ENCODE measurements around the gene FOXK1.
A peak's percentile ranks its signal among the peaks of the same experiment; 100 is the strongest.
"Not testable (repeated sequence)": the region's sequence is repeated elsewhere in the genome, so short reads cannot be mapped to it uniquely, and the experiment has no call there.

Gene FOXK1

GRCh38 chr7:4802577-4802976 is 120.5 kb downstream of the FOXK1 start:
- DNase-seq: not testable (repeated sequence)

- DNase-seq: no peak
Observed at GRCh38 chr7:4803397-4804241, 121.5 kb downstream of the FOXK1 start.

- DNase-seq: no peak
Observed at GRCh38 chr7:4805110-4805983, 123.3 kb downstream of the FOXK1 start.

GRCh38 chr7:4805984-4806300 is 123.8 kb downstream of the FOXK1 start:
- no peak for DNase-seq

- no peak for DNase-seq
Observed at GRCh38 chr7:4806983-4807597, 125.0 kb downstream of the FOXK1 start.

GRCh38 chr7:4807598-4808016 is 125.5 kb downstream of the FOXK1 start:
- DNase-seq: no peak

GRCh38 chr7:4808026-4808425 is 125.9 kb downstream of the FOXK1 start:
- no peak for DNase-seq

GRCh38 chr7:4808565-4808964 is 126.5 kb downstream of the FOXK1 start:
- no peak for DNase-seq

GRCh38 chr7:4809091-4809591 is 127.0 kb downstream of the FOXK1 start:
- DNase-seq: peak; percentile 54

GRCh38 chr7:4809666-4810065 is 127.6 kb downstream of the FOXK1 start:
- DNase-seq: peak in 2 of 3 donors; percentile 19 to 31

- DNase-seq: no peak
Observed at GRCh38 chr7:4814433-4814832, 132.3 kb downstream of the FOXK1 start.

GRCh38 chr7:4815121-4815520 is 133.0 kb downstream of the FOXK1 start:
- no peak for DNase-seq

GRCh38 chr7:4815609-4816418 is 133.7 kb downstream of the FOXK1 start:
- DNase-seq: no peak

- DNase-seq: no peak
Observed at GRCh38 chr7:4816419-4817080, 134.5 kb downstream of the FOXK1 start.

GRCh38 chr7:4817178-4817901 is 135.2 kb downstream of the FOXK1 start:
- DNase-seq: no peak

GRCh38 chr7:4818000-4818794 is 136.1 kb downstream of the FOXK1 start:
- no peak for DNase-seq

GRCh38 chr7:4819560-4820404 is 137.7 kb downstream of the FOXK1 start:
- DNase-seq: no peak

GRCh38 chr7:4820405-4820966 is 138.4 kb downstream of the FOXK1 start:
- no peak for DNase-seq

Measured in suppressor macrophage treated with lipopolysaccharide for 1 hour (primary cell).